Measurements from ENCODE around the gene UBR4. TPM values are rescaled to one million over a fixed set of nuclear protein-coding genes. Genes with fewer than 3 reads are reported as not detected.
A peak's percentile ranks its signal among the peaks of the same experiment; 100 is the strongest.

Gene UBR4
- total and polyA plus RNA-seq, 12 donors: 60.0 to 115 (median 90.6) TPM

DNA sequence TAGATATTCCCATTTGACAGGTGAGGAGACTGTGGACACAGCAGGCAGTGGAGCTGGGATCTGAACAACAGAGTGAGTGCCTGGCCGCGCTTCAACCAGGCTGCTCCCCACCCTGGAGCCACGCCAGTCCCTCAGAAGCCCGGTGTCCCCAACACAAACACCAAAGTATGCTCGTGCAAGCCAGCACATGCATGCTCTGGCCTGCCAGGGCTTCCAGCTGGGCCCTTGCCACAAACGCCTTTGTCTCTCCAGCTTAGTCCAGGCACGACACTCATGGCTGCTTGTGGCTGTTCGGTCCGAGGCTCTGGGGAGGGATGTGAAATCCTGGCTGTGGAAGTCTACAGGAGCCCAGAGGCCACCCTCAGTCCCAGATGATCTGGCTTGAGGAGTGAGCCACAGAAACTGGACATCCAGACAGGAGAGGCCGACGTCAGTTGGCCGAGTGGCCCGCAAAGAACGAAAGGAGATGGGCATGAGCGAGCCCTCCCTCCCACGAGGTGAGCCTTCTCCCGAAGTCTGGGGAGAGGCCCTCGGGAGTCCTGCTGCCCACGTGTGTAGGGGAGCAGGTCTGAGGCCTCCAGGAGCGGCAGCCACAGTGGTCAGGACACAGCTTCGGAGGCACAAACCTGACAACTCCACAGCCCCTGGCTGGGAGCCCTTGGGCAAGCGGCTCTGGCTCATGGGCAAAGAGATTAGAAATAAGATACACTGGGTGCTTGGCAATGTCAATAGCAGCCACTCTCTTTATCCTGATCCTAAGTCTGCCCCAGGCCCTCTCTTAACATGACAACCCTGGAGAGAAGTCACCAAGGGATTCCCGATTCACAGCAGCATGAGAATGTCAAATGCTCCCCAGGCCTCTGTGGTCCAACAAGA is 136.5 kb downstream of the UBR4 start:
- Histone ChIP-seq H3K27me3 (no peaks in the 10 kb centered on the region), H3K9me3 (no peaks in the 10 kb centered on the region), H3K4me3 (no peak overlapping the region), H3K4me1 (peaks cover 0 to 36% (median 27%) of the 10 kb centered on the region in 9 donors), H3K36me3 (peaks cover 0 to 63% (median 52%) of the 10 kb centered on the region in 9 donors), H3K27ac (peak overlapping the region in 3 of 10 donors; percentile 16 to 21 (median 19))
- TF ChIP-seq, protein P1, sequence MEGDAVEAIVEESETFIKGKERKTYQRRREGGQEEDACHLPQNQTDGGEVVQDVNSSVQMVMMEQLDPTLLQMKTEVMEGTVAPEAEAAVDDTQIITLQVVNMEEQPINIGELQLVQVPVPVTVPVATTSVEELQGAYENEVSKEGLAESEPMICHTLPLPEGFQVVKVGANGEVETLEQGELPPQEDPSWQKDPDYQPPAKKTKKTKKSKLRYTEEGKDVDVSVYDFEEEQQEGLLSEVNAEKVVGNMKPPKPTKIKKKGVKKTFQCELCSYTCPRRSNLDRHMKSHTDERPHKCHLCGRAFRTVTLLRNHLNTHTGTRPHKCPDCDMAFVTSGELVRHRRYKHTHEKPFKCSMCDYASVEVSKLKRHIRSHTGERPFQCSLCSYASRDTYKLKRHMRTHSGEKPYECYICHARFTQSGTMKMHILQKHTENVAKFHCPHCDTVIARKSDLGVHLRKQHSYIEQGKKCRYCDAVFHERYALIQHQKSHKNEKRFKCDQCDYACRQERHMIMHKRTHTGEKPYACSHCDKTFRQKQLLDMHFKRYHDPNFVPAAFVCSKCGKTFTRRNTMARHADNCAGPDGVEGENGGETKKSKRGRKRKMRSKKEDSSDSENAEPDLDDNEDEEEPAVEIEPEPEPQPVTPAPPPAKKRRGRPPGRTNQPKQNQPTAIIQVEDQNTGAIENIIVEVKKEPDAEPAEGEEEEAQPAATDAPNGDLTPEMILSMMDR (IDR thresholded peaks at IDR 0.05): no peak
- intact Hi-C loops (cut with DNase I): loop anchor here in 2 of 10 donors (10.0 kb wide), 2 partner anchors 109 to 159 kb away; no protein-coding TSS in a partner anchor
- peak; percentile 20 to 77 (median 47) for ATAC-seq
- WGBS, 2 donors: 66 to 75% methylated on average over 23 of the region's 23 CpGs
- DNase-seq: peak; percentile 33 to 41

DNA sequence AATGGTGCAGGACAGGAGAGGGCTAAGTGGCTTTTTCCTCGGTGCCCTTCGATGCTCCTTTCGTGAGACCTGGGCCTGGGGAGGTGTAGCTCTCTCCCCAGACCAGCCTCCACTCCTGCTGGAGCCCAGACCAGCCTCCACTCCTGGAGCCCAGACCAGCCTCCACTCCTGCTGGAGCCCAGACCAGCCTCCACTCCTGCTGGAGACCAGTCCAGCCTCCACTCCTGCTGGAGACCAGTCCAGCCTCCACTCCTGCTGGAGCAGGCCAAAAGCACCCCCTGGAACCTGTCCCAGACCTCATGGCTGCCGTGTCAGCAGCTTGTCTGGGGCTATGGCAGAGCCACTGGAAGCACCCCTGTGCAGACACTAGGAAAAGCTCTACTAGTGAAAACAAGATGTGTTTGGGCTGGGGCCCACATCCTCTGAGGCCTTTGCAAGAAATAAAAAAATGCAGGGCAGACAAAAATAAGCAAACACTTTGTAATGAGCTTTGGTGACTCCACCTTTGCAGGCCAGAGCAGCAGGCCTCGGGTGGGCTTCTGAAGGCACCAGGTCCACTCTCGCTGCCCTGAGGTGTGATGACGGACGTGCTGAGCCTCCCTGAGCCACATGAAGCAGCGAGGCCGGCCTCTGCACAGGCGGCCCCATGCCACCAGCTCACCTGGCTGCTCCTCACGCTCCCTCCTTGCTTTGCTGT is 137.6 kb downstream of the UBR4 start:
- Histone ChIP-seq H3K36me3 (peaks cover 0 to 52% (median 41%) of the 10 kb centered on the region in 9 donors), H3K9me3 (no peaks in the 10 kb centered on the region), H3K27me3 (peaks cover 0 to 7% (median 0%) of the 10 kb centered on the region in 7 donors), H3K27ac (no peak overlapping the region), H3K4me1 (peaks cover 0 to 48% (median 30%) of the 10 kb centered on the region in 9 donors), H3K4me3 (no peak overlapping the region)
- TF ChIP-seq, protein P1 (IDR thresholded peaks at IDR 0.05): no peak
- DNase-seq (no peak), ATAC-seq (no peak)
- intact Hi-C loops (cut with DNase I): loop anchor here in 2 of 10 donors (10.0 kb wide), 2 partner anchors 108 to 158 kb away; no protein-coding TSS in a partner anchor
- WGBS, 2 donors: 83 to 88% methylated on average over 12 of the region's 12 CpGs

DNA sequence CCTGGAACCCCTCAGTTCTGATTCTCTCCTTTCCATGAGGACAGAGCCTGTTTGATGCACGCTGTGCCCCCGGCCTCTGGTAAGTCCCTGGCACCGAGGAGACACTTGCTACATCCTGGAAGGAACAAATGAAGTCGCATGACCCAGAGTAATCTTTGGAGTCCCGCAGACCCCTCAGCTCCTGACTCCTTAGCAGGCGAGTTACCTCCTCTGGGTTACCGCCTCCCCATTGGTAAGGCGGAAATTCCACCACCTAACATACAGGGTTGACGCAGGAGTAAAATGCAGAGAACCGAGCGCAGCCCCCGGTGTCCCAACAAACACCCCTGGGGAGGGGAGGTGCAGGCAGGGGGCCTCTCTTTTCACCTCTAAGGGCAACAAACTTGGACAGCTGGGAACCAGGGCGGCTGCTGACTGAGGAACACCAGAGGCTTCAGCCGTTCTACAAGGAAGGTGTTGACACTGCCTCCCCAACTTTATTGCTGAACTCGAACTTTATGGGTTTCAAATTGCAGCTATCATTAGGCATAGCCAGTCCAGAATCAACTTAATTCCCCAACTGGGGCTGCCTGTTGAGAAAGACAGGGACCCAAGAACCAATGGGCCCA is 138.3 kb downstream of the UBR4 start:
- TF ChIP-seq, protein P1 (IDR thresholded peaks at IDR 0.05): no peak
- no peak for ATAC-seq
- Histone ChIP-seq H3K36me3 (peaks cover 0 to 45% (median 36%) of the 10 kb centered on the region in 9 donors), H3K4me1 (peaks cover 5 to 52% (median 32%) of the 10 kb centered on the region in 9 donors), H3K27ac (no peak overlapping the region), H3K27me3 (peaks cover 0 to 7% (median 0%) of the 10 kb centered on the region in 7 donors), H3K4me3 (no peak overlapping the region), H3K9me3 (no peaks in the 10 kb centered on the region)
- intact Hi-C loops (cut with DNase I): loop anchor here in 2 of 10 donors (10.0 kb wide), 2 partner anchors 107 to 157 kb away; no protein-coding TSS in a partner anchor
- no peak for DNase-seq
- WGBS, 2 donors: 75 to 76% methylated on average over 15 of the region's 15 CpGs

Data from heart right ventricle (tissue), 16 donors.